HFFc6 (cell line): ENCODE data around the gene TKFC. TPM values are rescaled to one million over a fixed set of nuclear protein-coding genes. Genes with fewer than 3 reads are reported as not detected.

ENCODE experiments used
- DNase-seq: peaks from one replicate; pipeline ENCODE4 v3.0.0-alpha.2; 2018
- H3K27ac Mint-ChIP-seq: 2 replicates; pipeline ENCODE4 v1.8.0; 2020; ENCODE audit warnings: mild to moderate bottlenecking, mixed read lengths
- H3K27me3 Mint-ChIP-seq: 2 replicates; pipeline ENCODE4 v1.8.0; 2021; ENCODE audit warnings: mild to moderate bottlenecking, moderate library complexity, mixed read lengths; ENCODE audit not compliant: insufficient read depth
- H3K36me3 Mint-ChIP-seq: 2 replicates; pipeline ENCODE4 v1.8.0; 2021; ENCODE audit warnings: low read depth, mixed read lengths
- H3K4me1 Mint-ChIP-seq: 2 replicates; pipeline ENCODE4 v1.8.0; 2020; ENCODE audit warnings: low read depth, mixed read lengths
- H3K4me3 Mint-ChIP-seq: 2 replicates; pipeline ENCODE4 v1.8.0; 2020; ENCODE audit warnings: mild to moderate bottlenecking, moderate library complexity, mixed read lengths
- H3K9me3 Mint-ChIP-seq: 2 replicates; pipeline ENCODE4 v1.8.0; 2020; ENCODE audit warnings: mild to moderate bottlenecking, mixed read lengths
- CTCF ChIP-seq: fragments of 200-600 bp; sonication (generic); IDR thresholded peaks from 2 replicates; pipeline ENCODE4 v1.5.0; 2021; ENCODE audit warnings: antibody characterized with exemption, mild to moderate bottlenecking
- total RNA-seq, 6 experiments: library from RNA; stranded (reverse); fragmentation: NEBNext Ultra II Directional; extraction: Animal tissue kit (Norgen Biotek cat#: 25700); gene quantifications; 2 replicates in 1 of 6; 3 replicates in 5 of 6; pipeline ENCODE4 v1.2.3, GENCODE V29; 2021

The TKFC gene
- total RNA-seq, 6 experiments from 2014 or later: 27.3 to 43.0 (median 31.8) TPM

- peak; percentile 9 for DNase-seq
- peaks cover 69% of the 10 kb centered on the region for H3K4me1 Mint-ChIP-seq
- H3K36me3 Mint-ChIP-seq: peaks cover 35% of the 10 kb centered on the region
- no peaks in the 10 kb centered on the region for H3K9me3 Mint-ChIP-seq
- H3K4me3 Mint-ChIP-seq: peak overlapping the region; percentile 93
- TF ChIP-seq CTCF: no peak
- H3K27me3 Mint-ChIP-seq: peaks cover 1% of the 10 kb centered on the region; the same call in 1 of the 2 replicates
- H3K27ac Mint-ChIP-seq: peak overlapping the region; percentile 85
These were observed 689 bp upstream of the TKFC start for GRCh38 chr11:61332281-61332796.

GRCh38 chr11:61333550-61334433 lies 764 bp downstream of the TKFC start:
- H3K36me3 Mint-ChIP-seq: peaks cover 30% of the 10 kb centered on the region
- H3K27ac Mint-ChIP-seq: peak overlapping the region; percentile 85
- peak overlapping the region; percentile 93 for H3K4me3 Mint-ChIP-seq
- H3K27me3 Mint-ChIP-seq: peaks cover 1% of the 10 kb centered on the region; the same call in 1 of the 2 replicates
- no peaks in the 10 kb centered on the region for H3K9me3 Mint-ChIP-seq
- no peak for DNase-seq
- no peak for TF ChIP-seq CTCF
- peaks cover 56% of the 10 kb centered on the region for H3K4me1 Mint-ChIP-seq

- H3K27me3 Mint-ChIP-seq: peaks cover 1% of the 10 kb centered on the region; the same call in 1 of the 2 replicates
- peak; percentile 40 for DNase-seq
- no peak for TF ChIP-seq CTCF
- peaks cover 24% of the 10 kb centered on the region for H3K36me3 Mint-ChIP-seq
- H3K9me3 Mint-ChIP-seq: no peaks in the 10 kb centered on the region
- H3K4me3 Mint-ChIP-seq: peak overlapping the region; percentile 93
- H3K27ac Mint-ChIP-seq: peak overlapping the region; percentile 85
- peaks cover 47% of the 10 kb centered on the region for H3K4me1 Mint-ChIP-seq
These were observed 1.7 kb downstream of the TKFC start for GRCh38 chr11:61334434-61335354.

GRCh38 chr11:61335355-61335710 lies 2.3 kb downstream of the TKFC start:
- Mint-ChIP-seq H3K4me3 (no peak overlapping the region), H3K36me3 (peaks cover 17% of the 10 kb centered on the region), H3K9me3 (no peaks in the 10 kb centered on the region), H3K27me3 (peaks cover 1% of the 10 kb centered on the region; the same call in 1 of the 2 replicates), H3K27ac (no peak overlapping the region), H3K4me1 (peaks cover 40% of the 10 kb centered on the region)
- no peak for TF ChIP-seq CTCF
- DNase-seq: no peak

- H3K4me1 Mint-ChIP-seq: peaks cover 30% of the 10 kb centered on the region
- H3K27ac Mint-ChIP-seq: peak overlapping the region; percentile 33; the same call in 1 of the 2 replicates
These were observed 3.3 kb downstream of the TKFC start for GRCh38 chr11:61336171-61336935.

More at GRCh38 chr11:61336171-61336935, 3.3 kb downstream of the TKFC start:
- Mint-ChIP-seq H3K36me3 (peaks cover 11% of the 10 kb centered on the region), H3K4me3 (no peak overlapping the region), H3K27me3 (no peaks in the 10 kb centered on the region; the same call in 1 of the 2 replicates), H3K9me3 (no peaks in the 10 kb centered on the region)
- peak; percentile 98 for TF ChIP-seq CTCF
- DNase-seq: peak; percentile 38
